Stimulated activated CD8-positive, alpha-beta memory T cell treated with anti-CD3 and anti-CD28 coated beads, Interleukin-4, amount 100 ng/mL, for 48 hours (primary cell): Measurements from ENCODE around the gene PIWIL1.
A peak's percentile ranks its signal among the peaks of the same experiment; 100 is the strongest.

Experiments used
- DNase-seq: peaks from one replicate; pipeline ENCODE4 v3.0.0-alpha.2; 2020

PIWIL1 gene

GRCh38 chr12:130337488-130338303 lies at the start of gene PIWIL1:
Gene PIWIL1 (plus strand): TSS chr12:130337887. CDS start chr12:130342592, 4,705 bp downstream.
- DNase-seq = no peak

- no peak for DNase-seq
Measured at GRCh38 chr12:130288206-130288605, 49.5 kb upstream of the PIWIL1 start.

- no peak for DNase-seq
Measured at GRCh38 chr12:130288691-130289090, 49.0 kb upstream of the PIWIL1 start.

GRCh38 chr12:130290114-130290513 lies 47.6 kb upstream of the PIWIL1 start:
- no peak for DNase-seq

GRCh38 chr12:130298322-130299021 lies 39.2 kb upstream of the PIWIL1 start:
- no peak for DNase-seq

GRCh38 chr12:130299574-130299973 lies 38.1 kb upstream of the PIWIL1 start:
- DNase-seq = no peak

- DNase-seq = no peak
Measured at GRCh38 chr12:130300090-130300489, 37.6 kb upstream of the PIWIL1 start.

GRCh38 chr12:130300737-130301535 lies 36.8 kb upstream of the PIWIL1 start:
- DNase-seq = no peak

GRCh38 chr12:130301559-130301958 lies 36.1 kb upstream of the PIWIL1 start:
- DNase-seq = no peak

- no peak for DNase-seq
Measured at GRCh38 chr12:130303781-130304180, 33.9 kb upstream of the PIWIL1 start.

GRCh38 chr12:130307859-130308258 lies 29.8 kb upstream of the PIWIL1 start:
- DNase-seq = no peak

GRCh38 chr12:130308393-130308792 lies 29.3 kb upstream of the PIWIL1 start:
- no peak for DNase-seq

- no peak for DNase-seq
Measured at GRCh38 chr12:130316251-130316650, 21.4 kb upstream of the PIWIL1 start.

- no peak for DNase-seq
Measured at GRCh38 chr12:130320536-130320935, 17.2 kb upstream of the PIWIL1 start.

GRCh38 chr12:130322263-130322662 lies 15.4 kb upstream of the PIWIL1 start:
- no peak for DNase-seq

- no peak for DNase-seq
Measured at GRCh38 chr12:130330685-130331084, 7.0 kb upstream of the PIWIL1 start.

GRCh38 chr12:130331146-130331545 lies 6.5 kb upstream of the PIWIL1 start:
- no peak for DNase-seq

- DNase-seq = no peak
Measured at GRCh38 chr12:130333341-130333740, 4.3 kb upstream of the PIWIL1 start.

GRCh38 chr12:130334399-130334798 lies 3.3 kb upstream of the PIWIL1 start:
- no peak for DNase-seq

- DNase-seq = no peak
Measured at GRCh38 chr12:130334937-130335336, 2.8 kb upstream of the PIWIL1 start.

- peak; percentile 30 for DNase-seq
Measured at GRCh38 chr12:130335517-130336392, 1.9 kb upstream of the PIWIL1 start.

- DNase-seq = no peak
Measured at GRCh38 chr12:130336723-130337487, 782 bp upstream of the PIWIL1 start.
